Fibroblast of lung (primary cell): ENCODE measurements around the gene MEF2D. TPM values are rescaled to one million over a fixed set of nuclear protein-coding genes. Genes with fewer than 3 reads are reported as not detected.
A peak's percentile ranks its signal among the peaks of the same experiment; 100 is the strongest.

Source experiments
- DNase-seq, 2 donors: peaks; one replicate each; pipeline versions ENCODE4 v3.0.0 to v3.0.0-alpha.2; 2010; ENCODE audit warnings: low read depth in 2 of 2
- H2AFZ ChIP-seq: 2 replicates; pipeline ENCODE4 v1.5.1; 2012; ENCODE audit warnings: low read length, control low read depth, inconsistent platforms
- H3K27ac ChIP-seq: 2 replicates; pipeline ENCODE4 v1.5.1; 2011; ENCODE audit warnings: low read length, control low read depth; ENCODE audit not compliant: insufficient read depth
- H3K27me3 ChIP-seq: 2 replicates; pipeline ENCODE4 v1.5.1; 2011; ENCODE audit warnings: mild to moderate bottlenecking, low read length; ENCODE audit not compliant: control insufficient read depth, insufficient read depth
- H3K36me3 ChIP-seq: 2 replicates; pipeline ENCODE4 v1.5.1; 2011; ENCODE audit warnings: low read length; ENCODE audit not compliant: control insufficient read depth, insufficient read depth
- H3K4me1 ChIP-seq: 2 replicates; pipeline ENCODE4 v1.5.1; 2011; ENCODE audit warnings: low read length; ENCODE audit not compliant: control insufficient read depth, insufficient read depth; ENCODE audit errors: extremely low read depth
- H3K4me2 ChIP-seq: 2 replicates; pipeline ENCODE4 v1.5.1; 2011; ENCODE audit warnings: low read length, control low read depth; ENCODE audit not compliant: insufficient read depth; ENCODE audit errors: extremely low read depth
- H3K4me3 ChIP-seq, 4 experiments: fragments of 200-600 bp in 1 of 4; sonication (generic) in 1 of 4; replicated peaks in 1 of 4; 2 replicates each; pipeline ENCODE4 v1.5.1; 2011 to 2016; ENCODE audit warnings: low read length in 4 of 4, low read depth in 3 of 4, mild to moderate bottlenecking in 3 of 4, control low read depth in 2 of 4, inconsistent platforms in 1 of 4, mixed read lengths in 1 of 4; ENCODE audit not compliant: insufficient read depth in 1 of 4; ENCODE audit errors: control extremely low read depth in 1 of 4
- H3K79me2 ChIP-seq: 2 replicates; pipeline ENCODE4 v1.5.1; 2012; ENCODE audit warnings: mild to moderate bottlenecking, low read length, inconsistent platforms; ENCODE audit not compliant: control insufficient read depth, insufficient read depth
- H3K9ac ChIP-seq: 2 replicates; pipeline ENCODE4 v1.5.1; 2011; ENCODE audit warnings: mild to moderate bottlenecking, low read length, control low read depth; ENCODE audit not compliant: insufficient read depth
- H3K9me3 ChIP-seq: 2 replicates; pipeline ENCODE4 v1.5.1; 2012; ENCODE audit warnings: low read depth, low read length; ENCODE audit not compliant: control insufficient read depth, insufficient read depth
- H4K20me1 ChIP-seq: 2 replicates; pipeline ENCODE4 v1.5.1; 2011; ENCODE audit warnings: low read length; ENCODE audit not compliant: control insufficient read depth, insufficient read depth; ENCODE audit errors: extremely low read depth
- CTCF ChIP-seq, 2 donors: IDR thresholded peaks in 1 of 2; conservative IDR thresholded peaks in 1 of 2; 1 replicate in 1 of 2; 2 replicates in 1 of 2; pipeline ENCODE4 v1.5.1; 2011 to 2012; ENCODE audit warnings: low read length in 2 of 2, control low read depth in 1 of 2, inconsistent platforms in 1 of 2, low read depth in 1 of 2, mild to moderate bottlenecking in 1 of 2
- EZH2 ChIP-seq: IDR thresholded peaks from 2 replicates; pipeline ENCODE4 v1.5.1; 2012; ENCODE audit warnings: low read length, control low read depth, mild to moderate bottlenecking; ENCODE audit errors: missing control alignments
- polyA plus RNA-seq, 2 donors: library from polyadenylated mRNA; depleted of rRNA in 1 of 2; stranded (reverse) in 1 of 2; unstranded in 1 of 2; fragments of >200 nt; gene quantifications; 2 replicates each; pipeline ENCODE4 v1.2.1, GENCODE V29; 2011 to 2012; ENCODE audit warnings: missing spikeins in 1 of 2
- total RNA-seq: library from RNA; depleted of rRNA; stranded (reverse); fragments of >200 nt; gene quantifications from 2 replicates; pipeline ENCODE4 v1.2.1, GENCODE V29; 2014

Gene MEF2D
- total and polyA plus RNA-seq, 2 donors (not counting 1 experiment from before 2014, with no cell fraction given) = 9.9 to 12.7 TPM

- peak; percentile 45 to 46 for DNase-seq
- H3K4me3 ChIP-seq = no peak overlapping the region
These were observed 79.3 kb downstream of the MEF2D start for GRCh38 chr1:156421062-156421938.

GRCh38 chr1:156420205-156421061, 80.1 kb downstream of the MEF2D start:
- H3K9ac ChIP-seq = no peak overlapping the region
- H3K27me3 ChIP-seq = peaks cover 70% of the 10 kb centered on the region
- no peak overlapping the region for H3K27ac ChIP-seq
- H2AFZ ChIP-seq = no peak overlapping the region
- H3K4me2 ChIP-seq = peak overlapping the region; percentile 6
- H3K9me3 ChIP-seq = no peaks in the 10 kb centered on the region
- TF ChIP-seq CTCF (conservative IDR thresholded peaks at IDR 0.05 in 1 of 2, IDR thresholded peaks at IDR 0.05 in 1 of 2; ENCODE audit: low read depth in 1 of 2, low read length in 2 of 2) (no peak), EZH2 (peak; percentile 97)
- no peak for DNase-seq
- H4K20me1 ChIP-seq = no peaks in the 10 kb centered on the region
- H3K4me3 ChIP-seq = no peak overlapping the region
- no peaks in the 10 kb centered on the region for H3K4me1 ChIP-seq
- H3K36me3 ChIP-seq = no peaks in the 10 kb centered on the region
- no peaks in the 10 kb centered on the region for H3K79me2 ChIP-seq

More at GRCh38 chr1:156421062-156421938, 79.3 kb downstream of the MEF2D start:
- no peaks in the 10 kb centered on the region for H3K4me1 ChIP-seq
- H3K4me2 ChIP-seq = no peak overlapping the region
- no peaks in the 10 kb centered on the region for H3K36me3 ChIP-seq
- no peaks in the 10 kb centered on the region for H3K9me3 ChIP-seq
- H3K27ac ChIP-seq = no peak overlapping the region
- peak; percentile 3 for TF ChIP-seq EZH2
- no peak for TF ChIP-seq CTCF (conservative IDR thresholded peaks at IDR 0.05 in 1 of 2, IDR thresholded peaks at IDR 0.05 in 1 of 2; ENCODE audit: low read depth in 1 of 2, low read length in 2 of 2)
- peaks cover 75% of the 10 kb centered on the region for H3K27me3 ChIP-seq
- no peaks in the 10 kb centered on the region for H4K20me1 ChIP-seq
- no peaks in the 10 kb centered on the region for H3K79me2 ChIP-seq
- H3K9ac ChIP-seq = no peak overlapping the region
- no peak overlapping the region for H2AFZ ChIP-seq

- Histone ChIP-seq H3K4me1 (no peaks in the 10 kb centered on the region), H2AFZ (no peak overlapping the region), H4K20me1 (no peaks in the 10 kb centered on the region), H3K9me3 (no peaks in the 10 kb centered on the region), H3K4me3 (no peak overlapping the region), H3K36me3 (no peaks in the 10 kb centered on the region), H3K4me2 (peak overlapping the region; percentile 6), H3K27me3 (peaks cover 67% of the 10 kb centered on the region), H3K9ac (no peak overlapping the region), H3K79me2 (no peaks in the 10 kb centered on the region), H3K27ac (no peak overlapping the region)
- DNase-seq = no peak
- TF ChIP-seq CTCF (conservative IDR thresholded peaks at IDR 0.05 in 1 of 2, IDR thresholded peaks at IDR 0.05 in 1 of 2; ENCODE audit: low read depth in 1 of 2, low read length in 2 of 2) = no peak
- no peak for TF ChIP-seq EZH2
These were observed 80.7 kb downstream of the MEF2D start for GRCh38 chr1:156419854-156420204.
